NCI-H446 (cell line): ENCODE measurements around the gene TSHZ2.
A peak's percentile ranks its signal among the peaks of the same experiment; 100 is the strongest.
"Not testable (repeated sequence)": the region's sequence is repeated elsewhere in the genome, so short reads cannot be mapped to it uniquely, and the experiment has no call there.

Experiments used
- DNase-seq, 2 experiments: peaks; one replicate each; lab custom pipeline; 2025; lab: John Stamatoyannopoulos, UW

The TSHZ2 gene

GRCh38 chr20:53316206-53316937, 344.2 kb downstream of the TSHZ2 start:
- DNase-seq, result no peak

- DNase-seq, result no peak
These were observed 347.0 kb downstream of the TSHZ2 start for GRCh38 chr20:53319200-53319599.

GRCh38 chr20:53319716-53320115, 347.6 kb downstream of the TSHZ2 start:
- no peak for DNase-seq

- DNase-seq, result no peak
These were observed 348.5 kb downstream of the TSHZ2 start for GRCh38 chr20:53320701-53321100.

GRCh38 chr20:53321596-53321995, 349.4 kb downstream of the TSHZ2 start:
- DNase-seq, result no peak

- no peak for DNase-seq
These were observed 350.5 kb downstream of the TSHZ2 start for GRCh38 chr20:53322651-53323050.

GRCh38 chr20:53323460-53323859, 351.3 kb downstream of the TSHZ2 start:
- not testable (repeated sequence) for DNase-seq

GRCh38 chr20:53324816-53325215, 352.7 kb downstream of the TSHZ2 start:
- peak; percentile 11 to 54 for DNase-seq

- no peak for DNase-seq
These were observed 356.8 kb downstream of the TSHZ2 start for GRCh38 chr20:53328961-53329360.

GRCh38 chr20:53329781-53330180, 357.6 kb downstream of the TSHZ2 start:
- peak in 1 of 2 experiments; percentile 33 for DNase-seq

- no peak for DNase-seq
These were observed 358.5 kb downstream of the TSHZ2 start for GRCh38 chr20:53330601-53331140.

- peak in 1 of 2 experiments; percentile 24 for DNase-seq
These were observed 359.2 kb downstream of the TSHZ2 start for GRCh38 chr20:53331151-53331973.

- DNase-seq, result no peak
These were observed 360.1 kb downstream of the TSHZ2 start for GRCh38 chr20:53332022-53332837.

GRCh38 chr20:53334861-53335260, 362.7 kb downstream of the TSHZ2 start:
- DNase-seq, result no peak

- DNase-seq, result no peak
These were observed 363.4 kb downstream of the TSHZ2 start for GRCh38 chr20:53335555-53335954.

- no peak for DNase-seq
These were observed 364.7 kb downstream of the TSHZ2 start for GRCh38 chr20:53336892-53337291.

- DNase-seq, result no peak
These were observed 365.4 kb downstream of the TSHZ2 start for GRCh38 chr20:53337390-53338101.

- no peak for DNase-seq
These were observed 366.6 kb downstream of the TSHZ2 start for GRCh38 chr20:53338716-53339115.

GRCh38 chr20:53342429-53342828, 370.3 kb downstream of the TSHZ2 start:
- DNase-seq, result no peak

GRCh38 chr20:53343448-53343847, 371.3 kb downstream of the TSHZ2 start:
- no peak for DNase-seq

- no peak for DNase-seq
These were observed 372.7 kb downstream of the TSHZ2 start for GRCh38 chr20:53344891-53345290.
